ENCODE measurements around the gene PPP1R13L.
"Not testable (repeated sequence)": the region's sequence is repeated elsewhere in the genome, so short reads cannot be mapped to it uniquely, and the experiment has no call there.

Gene PPP1R13L, protein sequence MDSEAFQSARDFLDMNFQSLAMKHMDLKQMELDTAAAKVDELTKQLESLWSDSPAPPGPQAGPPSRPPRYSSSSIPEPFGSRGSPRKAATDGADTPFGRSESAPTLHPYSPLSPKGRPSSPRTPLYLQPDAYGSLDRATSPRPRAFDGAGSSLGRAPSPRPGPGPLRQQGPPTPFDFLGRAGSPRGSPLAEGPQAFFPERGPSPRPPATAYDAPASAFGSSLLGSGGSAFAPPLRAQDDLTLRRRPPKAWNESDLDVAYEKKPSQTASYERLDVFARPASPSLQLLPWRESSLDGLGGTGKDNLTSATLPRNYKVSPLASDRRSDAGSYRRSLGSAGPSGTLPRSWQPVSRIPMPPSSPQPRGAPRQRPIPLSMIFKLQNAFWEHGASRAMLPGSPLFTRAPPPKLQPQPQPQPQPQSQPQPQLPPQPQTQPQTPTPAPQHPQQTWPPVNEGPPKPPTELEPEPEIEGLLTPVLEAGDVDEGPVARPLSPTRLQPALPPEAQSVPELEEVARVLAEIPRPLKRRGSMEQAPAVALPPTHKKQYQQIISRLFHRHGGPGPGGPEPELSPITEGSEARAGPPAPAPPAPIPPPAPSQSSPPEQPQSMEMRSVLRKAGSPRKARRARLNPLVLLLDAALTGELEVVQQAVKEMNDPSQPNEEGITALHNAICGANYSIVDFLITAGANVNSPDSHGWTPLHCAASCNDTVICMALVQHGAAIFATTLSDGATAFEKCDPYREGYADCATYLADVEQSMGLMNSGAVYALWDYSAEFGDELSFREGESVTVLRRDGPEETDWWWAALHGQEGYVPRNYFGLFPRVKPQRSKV

DNA sequence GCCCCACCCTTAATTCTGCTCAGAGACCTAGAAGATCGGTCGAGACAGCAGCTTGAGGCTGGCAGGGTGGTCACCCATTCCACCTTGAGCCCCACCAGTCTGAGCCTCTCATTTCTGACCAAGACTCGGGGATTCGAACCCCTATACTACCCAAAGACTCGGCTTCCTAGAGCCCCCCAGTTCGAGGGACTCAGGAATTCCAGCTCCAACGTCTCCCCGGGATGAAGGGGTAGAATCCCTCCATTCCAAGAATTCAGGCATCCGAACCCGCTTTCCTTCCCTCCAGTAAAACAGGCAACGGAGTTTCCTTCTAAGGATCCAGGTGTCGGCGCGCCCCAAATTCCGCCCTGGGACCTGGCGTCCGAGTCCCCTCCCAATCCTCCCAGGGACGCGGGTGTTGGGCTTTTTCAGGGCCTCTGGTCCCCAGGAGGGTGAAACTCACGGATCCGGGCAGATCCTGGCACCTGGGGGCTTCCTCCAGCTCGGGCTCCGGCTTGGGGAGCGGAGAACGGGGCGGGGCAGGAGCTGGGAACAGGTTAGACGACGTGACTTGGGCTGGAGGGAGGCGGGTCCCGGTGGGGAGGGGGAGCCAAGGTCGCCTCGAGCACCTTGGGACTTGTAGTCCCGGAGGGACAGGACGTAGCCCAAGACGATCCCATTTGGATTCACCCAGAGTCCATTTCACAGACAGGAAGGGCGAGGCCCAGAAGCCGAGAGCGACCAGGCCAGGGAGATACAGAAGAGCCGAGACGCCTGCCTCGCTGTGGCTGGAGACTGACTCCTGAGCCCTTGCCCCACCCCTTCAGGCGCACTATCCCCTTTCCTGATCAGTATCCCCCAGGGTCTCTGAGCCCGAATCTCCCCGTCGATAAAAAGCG, at the start of gene PPP1R13L:
Gene PPP1R13L (minus strand): TSS at position 513 of the 878 bp plus-strand sequence. CDS start 6,751 bp downstream, outside the sequence.
- DNase-seq = no peak

DNA sequence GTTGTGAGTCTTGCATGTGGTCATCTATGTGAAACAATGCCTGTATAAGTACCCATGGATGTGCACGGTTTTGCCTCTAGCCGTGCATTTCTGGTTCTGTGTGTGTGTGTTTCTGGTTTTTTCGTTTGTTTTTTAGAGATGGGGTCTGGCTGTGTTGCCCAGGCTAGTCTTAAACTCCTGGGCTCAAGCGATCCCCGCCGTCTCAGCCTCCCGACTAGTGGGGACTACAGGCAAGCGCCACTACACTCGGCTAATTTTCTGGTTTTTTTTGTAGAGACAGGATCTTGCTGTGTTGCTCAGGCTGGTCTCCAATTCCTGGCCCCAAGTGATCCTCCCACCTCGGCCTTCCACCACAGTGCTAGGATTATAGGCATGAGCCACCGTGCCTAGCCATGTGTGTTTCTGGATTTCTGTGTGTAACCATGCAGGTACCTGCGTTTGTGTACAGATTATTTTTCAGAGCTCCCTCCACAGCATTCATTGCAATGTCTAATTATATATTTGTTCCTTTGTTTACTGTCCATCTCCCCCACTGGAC, 47.0 kb upstream of the PPP1R13L start:
- no peak for DNase-seq

DNA sequence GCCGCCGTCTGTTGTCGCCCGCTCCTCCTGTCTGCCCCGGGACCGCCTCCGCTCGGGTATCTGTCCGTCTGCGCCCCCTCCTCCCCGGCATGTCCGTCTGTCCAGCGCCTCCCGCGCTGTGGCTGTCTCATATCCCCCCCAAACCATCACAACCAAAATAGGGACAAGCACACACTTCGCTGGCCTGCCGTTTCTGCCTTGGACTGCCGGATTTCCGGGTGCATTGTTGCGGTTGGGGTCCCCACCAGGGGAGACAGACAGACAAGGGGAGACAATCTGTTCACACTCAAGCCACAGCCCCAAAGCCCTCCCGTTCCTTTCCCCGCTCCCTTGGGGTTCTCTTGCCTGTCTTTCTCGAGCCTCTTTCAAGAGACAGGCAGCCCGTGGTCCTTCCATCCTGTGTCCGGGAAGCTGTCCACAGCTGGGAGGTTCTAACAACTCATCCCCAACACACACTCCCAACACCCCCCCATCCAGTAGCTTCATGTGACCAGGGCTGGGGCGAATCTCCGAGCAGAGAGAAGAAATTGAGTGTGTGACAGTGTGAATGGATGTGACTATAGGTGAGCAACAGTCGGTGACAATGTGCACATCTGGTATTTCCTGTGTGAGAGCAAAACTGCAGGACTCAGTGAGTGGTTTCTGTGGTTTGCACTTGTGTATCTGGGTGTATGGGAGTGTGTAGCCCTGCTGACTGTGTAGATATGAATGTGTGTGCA, 46.4 kb upstream of the PPP1R13L start:
- DNase-seq = no peak

DNA sequence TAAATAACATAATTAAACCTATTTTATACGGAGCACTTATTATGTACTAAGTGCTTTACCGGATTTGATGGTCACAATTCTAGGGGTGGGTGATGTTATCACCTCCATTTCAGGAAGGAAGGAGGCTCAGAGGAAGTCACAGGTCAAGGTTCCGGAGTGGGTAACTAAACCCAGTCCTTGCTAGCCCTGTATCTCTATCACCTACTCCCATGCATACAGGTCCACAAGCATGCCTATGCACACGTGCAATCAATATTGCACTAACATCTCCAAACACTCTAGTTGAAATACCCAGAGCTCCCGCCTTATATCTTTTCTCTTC, 45.1 kb upstream of the PPP1R13L start:
- no peak for DNase-seq

DNA sequence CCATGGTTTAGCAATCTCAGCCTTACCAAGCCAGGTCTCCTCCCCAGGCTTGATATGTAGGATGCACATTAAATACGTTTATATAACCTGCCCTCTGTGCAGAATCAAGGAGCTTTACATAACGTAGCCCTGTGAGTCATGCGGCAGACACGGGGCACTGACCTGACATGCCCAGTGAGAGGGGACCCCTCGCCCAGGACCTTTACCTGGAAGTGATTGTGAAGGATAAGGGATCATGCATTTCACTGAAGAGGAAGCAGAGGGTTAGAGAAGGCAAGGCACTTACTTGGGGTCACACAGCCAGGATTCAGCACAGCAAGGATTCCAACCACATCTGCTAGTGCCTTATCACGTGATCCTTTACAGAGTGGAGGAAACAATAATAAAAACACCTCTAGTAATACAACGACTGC, 44.0 kb upstream of the PPP1R13L start:
- DNase-seq = no peak

DNA sequence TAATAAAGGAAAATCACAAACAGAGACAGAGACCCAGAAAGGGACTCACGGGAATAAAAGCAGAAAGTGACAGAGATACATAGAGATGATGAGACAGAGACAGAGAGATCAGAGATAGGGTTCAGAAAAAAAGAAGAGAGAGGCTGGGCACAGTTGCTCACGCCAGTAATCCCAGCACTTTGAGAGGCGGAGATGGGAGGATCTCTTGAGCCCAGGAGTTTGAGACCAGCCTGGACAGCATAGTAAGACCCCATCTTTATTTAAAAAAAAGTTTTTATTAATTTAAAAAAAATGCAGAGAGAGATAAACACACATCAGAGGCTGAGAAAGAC, 43.5 kb upstream of the PPP1R13L start:
- DNase-seq = no peak

DNA sequence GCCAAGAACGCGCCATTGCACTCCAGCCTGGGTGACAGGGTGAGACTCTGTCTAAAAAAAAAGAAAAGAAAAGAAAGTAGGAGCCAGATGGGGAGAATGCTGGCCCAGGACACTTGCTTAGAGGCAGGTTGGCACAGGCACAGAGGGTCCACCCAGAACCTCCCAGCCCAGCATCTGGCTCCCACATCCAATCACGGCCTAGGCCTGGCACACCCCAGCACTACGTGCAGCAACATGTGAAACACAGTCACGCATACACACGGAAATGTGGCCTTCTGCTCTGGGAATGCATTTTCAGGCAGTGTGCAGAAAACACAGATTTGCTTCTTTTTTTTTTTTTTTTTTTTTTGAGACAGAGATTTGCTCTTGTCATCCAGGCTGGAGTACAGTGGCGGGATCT, 42.1 kb upstream of the PPP1R13L start:
- DNase-seq = no peak

DNA sequence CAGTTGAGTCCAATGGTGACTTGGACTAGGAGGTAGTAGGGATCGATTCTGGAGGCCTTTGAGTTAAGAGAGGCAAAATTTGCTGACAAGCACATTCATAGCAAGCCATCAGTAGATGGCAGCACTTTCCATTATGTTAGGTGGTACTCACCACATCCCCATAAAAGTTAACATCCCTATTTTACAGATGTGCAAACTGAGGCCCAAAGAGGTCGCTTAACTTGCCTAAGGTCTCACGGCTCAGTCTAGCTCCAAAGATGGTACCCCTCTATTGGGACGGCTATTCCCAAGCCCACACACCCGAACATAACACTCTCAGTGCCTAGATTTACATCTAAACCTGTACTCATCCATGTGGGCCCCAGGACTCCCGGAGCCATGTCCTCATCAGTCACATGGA, 41.4 kb upstream of the PPP1R13L start:
- DNase-seq = peak; percentile 52

DNA sequence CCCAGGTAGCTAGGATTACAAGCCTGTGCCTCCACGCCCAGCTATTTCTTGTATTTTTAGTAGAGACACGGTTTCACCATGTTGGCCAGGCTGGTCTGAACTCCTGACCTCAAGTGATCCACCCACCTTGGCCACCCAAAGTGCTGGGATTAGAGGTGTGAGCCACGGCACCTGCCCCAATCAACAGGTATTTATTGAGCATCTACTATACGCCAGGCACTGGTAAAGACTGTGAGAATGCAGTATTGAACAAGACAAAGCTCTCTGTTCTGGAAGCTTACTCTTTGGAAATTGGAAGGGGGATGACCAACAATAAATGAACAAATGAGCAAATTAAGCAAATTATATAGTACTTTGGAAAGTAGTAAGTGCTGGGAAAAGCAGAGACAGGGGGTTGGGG, 40.3 kb upstream of the PPP1R13L start:
- DNase-seq = no peak

DNA sequence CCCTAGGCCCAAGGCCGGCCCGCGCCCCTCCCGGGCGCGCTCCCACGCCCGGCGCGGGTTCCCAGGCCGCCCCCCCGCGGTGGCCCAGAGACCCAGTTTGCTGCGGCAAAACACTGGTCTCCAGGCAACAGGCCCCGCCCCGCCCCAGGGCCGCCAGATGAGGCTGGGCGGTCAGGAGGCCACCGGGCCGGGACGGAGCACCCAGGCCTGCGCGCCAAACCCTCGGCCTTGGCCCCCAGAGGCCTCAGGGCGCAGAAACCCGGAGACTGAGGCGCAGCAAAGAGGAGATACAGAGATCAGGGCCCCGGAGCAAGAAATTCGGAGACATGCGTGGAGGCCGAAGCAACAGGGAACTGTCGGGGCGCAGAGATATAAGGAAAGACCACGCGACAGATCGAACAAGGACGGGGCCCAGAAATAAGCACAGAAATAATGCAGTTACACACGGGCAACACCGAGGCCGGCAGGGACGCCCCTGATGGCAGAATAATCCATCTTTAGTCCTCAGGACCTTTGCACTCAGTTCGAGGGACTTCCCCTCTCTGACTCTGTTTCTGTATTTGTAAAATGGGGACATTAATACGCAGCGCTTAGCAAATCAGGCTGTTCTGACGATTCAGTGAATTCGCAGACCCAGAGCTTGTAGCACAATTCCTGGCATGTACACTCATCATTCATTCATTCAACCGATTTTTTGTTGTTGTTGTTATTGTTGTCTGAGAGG, 39.6 kb upstream of the PPP1R13L start:
- peak; percentile 85 for DNase-seq

DNA sequence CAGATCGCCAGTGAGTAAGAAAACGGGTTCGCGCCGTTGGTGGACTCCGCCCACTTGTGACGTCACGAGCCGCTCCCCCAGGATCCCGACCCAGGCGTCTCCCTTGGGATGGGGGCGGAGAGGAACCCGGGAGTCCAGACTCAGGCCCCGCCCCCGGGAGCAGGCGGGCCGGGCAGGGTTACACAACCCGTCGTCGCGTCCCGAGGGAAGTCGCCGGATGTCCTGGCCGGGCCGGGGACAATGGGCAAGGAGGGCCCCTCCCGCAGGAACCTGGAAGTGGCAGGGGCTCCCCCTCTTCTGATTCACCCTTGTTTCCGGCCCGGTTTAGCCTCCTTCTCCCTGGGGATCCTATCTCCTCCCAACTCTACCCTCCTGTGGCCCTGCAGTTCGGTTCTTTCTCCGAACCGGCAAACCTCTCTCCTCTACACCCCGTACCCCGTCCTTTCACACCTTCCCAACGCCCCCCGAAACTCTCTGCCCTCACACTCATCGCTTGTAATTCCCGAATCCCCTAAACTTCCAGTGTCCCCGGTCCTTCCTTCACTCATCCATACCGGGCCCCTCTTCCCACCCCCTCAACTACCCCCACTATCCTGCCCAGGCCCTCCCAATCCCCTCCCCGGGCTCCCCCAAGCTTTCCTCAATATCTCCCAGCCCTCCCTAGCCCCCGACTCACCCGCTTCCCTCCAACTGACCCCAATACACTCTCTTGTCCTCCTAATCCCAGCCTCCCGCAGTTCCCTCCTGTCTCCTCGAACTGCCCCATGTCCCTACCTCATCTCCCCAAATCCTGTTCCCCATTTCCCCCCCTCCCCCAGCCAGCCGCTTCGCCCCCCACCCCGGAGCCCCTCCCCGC, 38.8 kb upstream of the PPP1R13L start:
- DNase-seq = peak; percentile 83

DNA sequence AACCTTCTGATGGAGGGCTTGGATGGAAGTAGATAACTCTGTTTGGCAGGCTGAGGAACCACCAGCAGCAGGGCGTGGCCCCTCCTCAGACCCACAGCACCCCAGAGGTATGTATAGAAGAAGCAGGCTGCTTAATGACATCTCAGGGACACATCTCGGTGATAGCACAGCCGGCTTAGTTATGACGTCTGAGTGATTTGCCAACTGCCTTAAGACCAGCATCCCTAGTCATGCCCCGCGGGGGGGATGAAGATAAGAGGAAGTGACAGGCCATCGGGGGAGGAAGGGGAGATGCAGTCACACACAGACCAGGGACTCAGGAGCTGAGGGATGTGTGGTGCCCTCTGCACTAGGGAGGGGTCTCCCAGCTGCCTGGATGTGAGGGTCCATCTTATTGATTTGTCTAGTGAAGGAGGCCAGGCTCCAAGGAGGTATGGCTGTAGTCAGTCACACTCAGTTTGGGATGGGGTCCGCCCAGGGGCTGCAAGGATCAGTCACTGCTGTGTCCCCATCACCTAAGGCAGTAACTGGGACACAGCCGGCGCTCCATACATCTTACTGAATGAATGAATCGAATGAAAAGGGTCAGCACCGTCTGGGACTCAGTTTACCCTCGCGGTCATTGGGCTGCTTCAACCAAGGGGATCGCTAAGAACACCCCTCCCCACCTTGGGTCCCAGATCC, 38.1 kb upstream of the PPP1R13L start:
- peak; percentile 95 for DNase-seq

DNA sequence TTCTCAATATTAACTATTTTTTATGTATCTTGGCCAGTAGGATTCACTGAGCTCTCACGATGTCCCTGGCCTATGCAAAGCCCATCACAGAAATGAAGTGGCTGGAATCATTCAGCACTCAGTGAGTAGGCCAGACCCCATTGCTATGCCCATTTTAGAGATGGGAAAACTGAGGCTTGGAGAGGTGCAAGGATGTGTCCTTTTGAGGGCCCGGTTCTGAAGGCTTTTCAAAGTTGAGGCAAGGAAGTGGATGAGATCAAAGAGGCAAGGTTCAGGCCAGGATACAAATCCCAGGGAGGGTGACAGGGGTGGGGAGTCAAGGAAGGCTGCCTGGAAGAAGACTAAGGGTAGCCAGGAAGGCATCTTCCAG, 37.5 kb upstream of the PPP1R13L start:
- no peak for DNase-seq

DNA sequence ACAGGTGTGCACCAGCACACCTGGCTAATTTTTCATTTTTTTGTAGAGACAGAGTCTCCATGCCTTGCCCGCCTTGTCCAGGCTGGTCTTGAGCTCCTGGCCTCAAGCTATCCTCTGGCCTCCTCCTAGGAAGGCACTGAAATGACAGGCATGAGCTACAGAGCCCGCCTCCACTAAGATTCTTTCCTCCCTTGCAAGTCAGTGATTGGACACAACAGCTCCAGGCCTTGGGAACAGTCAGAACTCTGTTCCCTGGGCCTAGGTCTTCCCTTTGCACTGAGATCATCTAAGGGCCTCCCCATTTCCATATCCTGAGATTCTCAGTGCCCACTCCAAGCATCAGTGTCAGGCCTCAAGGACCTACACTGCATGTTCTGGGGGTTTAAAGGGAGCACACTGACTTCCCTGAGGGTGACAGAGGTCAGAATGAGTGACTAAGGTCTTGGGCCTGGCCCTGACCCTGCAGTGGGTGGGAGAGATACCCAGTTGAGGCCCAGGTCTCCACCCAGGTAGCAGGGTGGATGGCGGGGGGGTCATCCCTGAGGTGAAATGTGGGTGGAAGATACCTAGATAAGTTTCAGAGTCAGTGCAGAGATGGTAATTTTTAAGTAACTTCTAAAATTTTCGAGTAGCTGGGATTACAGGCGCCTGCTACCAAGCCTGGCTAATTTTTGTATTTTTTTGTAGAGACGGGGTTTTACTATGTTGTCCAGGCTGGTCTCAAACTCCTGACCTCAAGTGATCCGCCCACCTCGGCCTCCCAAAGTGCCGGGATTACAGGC, 36.2 kb upstream of the PPP1R13L start:
- no peak for DNase-seq

DNA sequence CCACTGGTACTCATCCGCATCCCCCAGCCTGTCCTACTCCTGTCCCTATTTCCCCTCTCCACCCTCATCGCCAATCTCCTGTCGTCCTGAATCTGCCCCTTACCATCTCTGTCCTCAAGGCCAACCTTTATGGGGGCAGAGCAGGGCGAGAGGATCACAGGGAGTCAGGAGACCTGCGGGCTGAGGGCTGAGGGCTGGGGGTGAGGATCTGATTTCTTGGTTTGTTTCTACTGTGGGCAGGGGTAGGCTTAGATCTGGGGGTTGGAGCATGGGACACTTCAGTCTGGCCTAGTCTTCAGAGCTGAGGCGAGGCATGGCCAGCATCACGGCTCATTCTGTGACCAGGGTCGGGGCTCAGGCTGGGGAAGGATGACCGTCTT, 35.4 kb upstream of the PPP1R13L start:
- no peak for DNase-seq

DNA sequence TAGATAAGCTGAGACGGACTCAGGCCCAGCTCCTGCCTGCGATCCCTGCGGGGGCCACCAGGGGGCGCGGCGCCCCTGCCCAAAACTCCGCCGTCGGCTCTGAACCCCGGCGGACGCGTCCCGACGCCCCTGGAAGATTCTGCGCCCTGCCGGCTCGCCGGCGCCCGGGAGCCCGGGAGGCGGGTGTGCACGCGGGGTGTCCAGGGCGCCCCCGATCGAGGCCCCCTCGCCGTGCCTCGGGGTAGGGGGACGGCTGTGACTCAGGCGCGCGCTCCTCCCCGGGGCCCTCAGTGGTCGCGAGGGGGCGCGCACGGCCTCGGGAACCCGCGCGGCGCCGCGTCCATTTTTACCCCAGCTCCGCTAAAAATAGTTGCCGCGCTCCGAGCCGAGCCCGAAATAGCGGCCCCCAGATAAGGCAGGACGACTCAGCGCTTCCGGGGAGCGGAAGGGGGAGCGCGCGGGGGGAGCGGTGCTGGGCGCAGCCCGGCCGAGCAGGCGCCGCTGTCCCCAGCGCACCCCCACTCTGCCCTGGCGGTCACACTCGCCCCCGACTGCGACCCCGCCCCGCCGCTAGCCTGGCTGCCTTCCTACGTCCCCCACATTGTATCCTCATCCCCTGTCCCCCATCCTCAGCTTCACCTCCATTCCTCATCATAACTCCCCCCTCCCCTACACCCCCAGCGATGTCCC, 34.8 kb upstream of the PPP1R13L start:
- peak; percentile 81 for DNase-seq

DNA sequence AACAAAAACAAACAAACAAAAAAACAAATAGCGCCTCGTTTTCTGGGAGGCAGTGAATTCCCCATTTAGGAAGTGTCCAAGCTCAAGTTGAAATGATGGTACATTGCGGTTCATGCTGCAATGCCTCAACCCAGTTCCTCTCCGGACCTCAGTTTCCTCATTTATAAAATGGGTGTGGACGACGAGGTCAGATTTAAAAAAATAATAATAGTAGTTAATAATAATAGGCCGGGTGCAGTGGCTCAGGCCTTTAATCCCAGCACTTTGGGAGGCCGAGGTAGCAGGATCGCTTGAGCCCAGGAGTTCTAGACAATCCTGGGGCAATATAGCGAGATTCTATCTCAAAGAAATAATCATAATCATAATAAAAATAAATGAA, 34.3 kb upstream of the PPP1R13L start:
- no peak for DNase-seq

DNA sequence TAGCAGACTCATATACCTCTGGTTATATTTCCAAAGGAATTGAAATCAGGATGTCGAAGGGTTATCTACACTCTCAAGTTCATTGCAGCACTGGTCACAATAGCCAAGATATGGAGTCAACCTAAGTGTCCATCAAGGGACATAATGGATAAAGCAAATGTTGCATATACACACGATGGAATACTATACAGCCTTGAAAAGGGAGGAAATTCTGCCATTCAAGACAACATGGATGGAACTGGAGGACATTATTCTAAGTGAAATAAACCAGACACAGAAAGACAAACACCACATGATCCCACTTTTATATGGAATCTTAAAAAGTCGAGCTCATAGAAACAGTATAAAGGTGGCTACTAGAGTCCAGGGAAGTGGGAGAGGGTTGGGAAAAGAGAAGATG, 32.5 kb upstream of the PPP1R13L start:
- no peak for DNase-seq

DNA sequence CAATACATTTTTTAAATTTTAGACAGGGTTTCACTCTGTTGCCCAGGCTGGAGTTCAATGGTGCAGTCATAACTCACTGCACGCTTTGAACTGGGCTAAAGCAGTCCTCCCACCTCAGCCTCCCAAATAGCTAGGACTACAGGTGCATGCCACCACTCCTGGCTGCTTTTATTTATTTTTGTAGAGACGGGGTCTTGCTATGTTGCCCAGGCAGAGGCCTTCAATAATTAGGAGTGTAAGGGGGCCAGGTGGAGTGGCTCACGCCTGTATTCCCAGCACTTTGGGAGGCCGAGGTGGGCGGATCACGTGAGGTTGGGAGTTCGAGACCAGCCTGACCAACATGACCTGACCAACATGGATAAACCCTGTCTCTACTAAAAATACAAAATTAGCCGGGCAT, 27.7 kb upstream of the PPP1R13L start:
- DNase-seq = not testable (repeated sequence)
